HG03039 (cell line): Measurements from ENCODE around the gene ADCY2.

Source experiments
- ATAC-seq: cut with Tn5 transposase; IDR thresholded peaks from one replicate; pipeline ENCODE4 v1.9.1; 2021; ENCODE audit warnings: mild to moderate bottlenecking, moderate library complexity; ENCODE audit not compliant: unreplicated experiment

Gene ADCY2

DNA sequence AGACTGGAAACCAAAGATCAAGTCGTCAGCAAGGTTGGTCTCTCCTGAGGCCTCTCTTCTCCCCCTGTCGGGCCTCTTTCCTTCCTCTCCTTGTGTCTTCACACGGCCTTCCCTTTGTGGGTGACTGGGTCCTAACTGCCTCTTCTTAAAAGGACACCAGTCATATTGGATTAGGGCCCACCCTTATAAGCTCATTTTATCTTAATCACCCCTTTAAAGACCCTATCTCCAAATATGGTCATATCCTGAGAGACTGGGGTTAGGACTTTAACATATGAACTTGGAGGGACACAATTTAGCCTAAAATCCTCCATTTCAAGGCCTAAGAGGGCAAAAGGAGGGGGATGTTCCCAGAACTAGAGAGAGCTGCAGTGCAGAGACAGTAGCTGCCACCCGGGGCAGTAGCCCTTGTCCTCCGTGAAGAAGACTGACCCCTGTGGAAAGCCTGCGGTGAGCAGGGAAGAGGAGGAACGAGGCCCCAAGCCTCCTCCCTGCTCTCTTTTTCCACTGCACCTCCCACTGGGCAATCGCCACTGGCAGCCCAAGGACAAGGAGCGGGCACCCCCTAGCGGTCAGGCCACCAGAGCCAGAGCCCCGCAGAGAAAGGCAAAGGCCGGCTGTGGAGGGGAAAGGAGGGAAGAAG is 420.1 kb downstream of the ADCY2 start:
- ATAC-seq: peak; percentile 86

DNA sequence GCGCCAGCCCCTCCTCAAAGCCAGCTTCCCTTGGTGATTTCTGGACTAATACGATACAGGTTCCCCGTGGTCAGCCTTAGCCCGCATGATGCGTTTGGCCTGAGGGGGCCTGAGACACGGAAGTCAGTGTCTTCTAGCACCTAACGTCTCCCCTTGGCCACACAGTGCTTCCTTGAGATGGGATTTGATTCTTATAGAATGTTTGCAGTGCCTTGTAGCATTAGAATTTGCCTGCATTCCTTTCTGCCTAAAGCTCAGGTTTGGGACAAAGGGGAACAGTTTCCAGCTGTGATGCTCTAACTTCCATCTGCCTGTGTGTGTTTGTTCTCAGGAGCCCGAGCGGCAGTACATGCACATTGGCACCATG is 420.6 kb downstream of the ADCY2 start:
- ATAC-seq: no peak

DNA sequence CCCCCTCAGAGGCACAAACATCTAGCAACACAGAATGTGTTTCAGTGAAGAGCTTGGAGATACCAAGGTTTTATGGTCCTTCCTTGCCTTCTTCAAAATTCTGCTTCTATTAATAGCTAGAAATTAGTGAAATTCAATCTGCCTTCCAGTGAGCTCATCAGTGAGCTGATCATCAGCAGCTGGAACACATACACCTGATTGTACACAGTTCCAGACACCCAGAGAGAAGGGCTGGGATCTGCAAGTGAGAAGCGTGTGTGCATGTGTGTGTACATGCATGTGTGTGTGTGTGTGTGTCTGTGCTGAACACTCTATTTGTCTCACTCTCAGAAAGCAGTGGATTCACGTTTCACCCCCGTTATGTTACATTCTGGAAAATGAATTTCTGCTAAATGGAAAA is 426.5 kb downstream of the ADCY2 start:
- ATAC-seq: no peak

DNA sequence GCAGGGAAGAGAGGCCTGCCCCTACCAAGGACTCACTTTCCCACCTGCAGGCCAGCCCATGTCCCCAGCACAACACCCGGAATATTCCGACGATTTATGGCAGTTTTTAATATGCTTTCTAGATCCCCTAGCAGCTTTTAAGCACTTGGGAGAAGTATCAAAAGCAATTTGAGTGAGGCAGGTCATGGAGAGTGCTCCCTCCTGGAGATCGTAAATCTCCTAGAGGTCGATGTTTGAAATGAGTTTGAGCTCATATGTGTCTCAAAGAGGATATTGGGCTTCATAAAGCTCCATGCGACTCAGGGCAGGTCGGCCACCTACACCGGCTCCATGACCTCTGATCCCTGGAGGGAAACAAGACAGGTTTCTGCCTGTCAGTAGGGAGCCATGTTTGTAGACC is 427.7 kb downstream of the ADCY2 start:
- no peak for ATAC-seq

DNA sequence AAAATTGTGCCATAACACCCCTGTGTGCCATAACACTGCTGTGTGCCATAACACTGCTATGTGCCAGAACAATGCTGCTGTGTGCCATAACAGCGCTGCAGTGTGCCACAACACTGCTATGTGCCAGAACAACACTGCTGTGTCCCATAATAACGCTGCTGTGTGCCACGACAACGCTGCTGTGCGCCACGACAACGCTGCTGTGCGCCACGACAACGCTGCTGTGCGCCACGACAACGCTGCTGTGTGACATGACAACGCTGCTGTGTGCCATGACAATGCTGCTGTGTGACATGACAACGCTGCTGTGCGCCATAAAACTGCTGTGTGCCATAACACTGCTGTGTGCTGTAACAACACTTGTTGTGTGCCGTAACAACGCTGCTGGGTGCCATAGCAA is 429.1 kb downstream of the ADCY2 start:
- no peak for ATAC-seq

DNA sequence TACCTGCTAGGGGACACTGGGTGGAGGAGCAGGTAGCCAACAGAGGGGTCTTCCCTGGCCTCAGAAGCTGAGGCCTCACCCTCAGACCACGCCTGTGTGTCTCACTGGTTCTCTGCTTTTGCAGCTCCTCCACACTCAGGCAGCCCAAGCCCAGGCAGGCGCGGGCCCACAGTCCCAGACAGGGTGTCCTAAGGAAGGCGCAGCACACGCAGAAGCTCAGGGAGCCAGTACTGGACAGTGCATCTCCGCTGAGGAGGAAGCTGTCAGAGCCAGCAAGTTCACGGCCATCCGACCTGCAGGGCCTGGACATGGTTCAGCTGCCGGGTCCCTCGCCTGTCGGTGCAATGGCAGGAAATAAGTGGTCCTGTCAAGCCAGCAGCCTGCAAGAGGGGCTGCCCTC is 429.7 kb downstream of the ADCY2 start:
- no peak for ATAC-seq

DNA sequence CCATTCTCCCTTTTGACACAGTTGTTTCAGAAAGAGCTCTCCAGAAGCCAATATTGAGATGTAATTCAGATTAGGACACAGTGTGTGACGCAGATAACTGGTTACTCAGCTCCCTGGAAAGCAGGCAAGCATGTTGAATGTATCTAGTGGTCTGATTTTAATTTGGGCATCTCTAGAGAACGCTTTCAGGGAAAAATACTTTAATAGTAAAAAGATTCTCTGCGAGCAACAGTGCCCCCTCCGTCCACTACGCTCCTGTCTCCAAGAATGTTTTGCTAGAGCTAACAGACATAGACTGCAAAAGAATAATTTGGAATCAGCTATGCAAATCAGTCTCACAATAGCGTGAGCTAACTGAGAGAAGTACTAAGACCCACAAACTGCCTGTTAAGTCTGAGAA is 431.7 kb downstream of the ADCY2 start:
- no peak for ATAC-seq

DNA sequence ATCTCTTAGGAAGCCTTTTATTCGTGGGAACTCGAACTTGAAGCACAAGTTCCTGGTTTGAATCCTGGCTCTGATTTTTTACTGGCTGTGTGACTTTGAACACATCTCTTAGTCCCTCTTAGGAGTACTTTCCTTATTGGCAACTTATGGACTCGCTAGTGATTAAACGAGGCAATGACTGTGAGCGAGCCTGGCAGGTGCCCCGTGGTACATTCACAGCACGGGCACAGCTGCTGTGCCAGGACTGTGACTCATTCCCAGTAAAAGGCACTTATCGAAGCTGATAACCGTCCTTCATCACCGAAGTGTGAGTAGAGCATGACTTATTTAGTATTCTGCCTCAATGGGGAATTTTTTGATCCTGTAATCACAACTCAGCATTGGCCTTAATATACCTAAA is 432.3 kb downstream of the ADCY2 start:
- ATAC-seq: no peak

DNA sequence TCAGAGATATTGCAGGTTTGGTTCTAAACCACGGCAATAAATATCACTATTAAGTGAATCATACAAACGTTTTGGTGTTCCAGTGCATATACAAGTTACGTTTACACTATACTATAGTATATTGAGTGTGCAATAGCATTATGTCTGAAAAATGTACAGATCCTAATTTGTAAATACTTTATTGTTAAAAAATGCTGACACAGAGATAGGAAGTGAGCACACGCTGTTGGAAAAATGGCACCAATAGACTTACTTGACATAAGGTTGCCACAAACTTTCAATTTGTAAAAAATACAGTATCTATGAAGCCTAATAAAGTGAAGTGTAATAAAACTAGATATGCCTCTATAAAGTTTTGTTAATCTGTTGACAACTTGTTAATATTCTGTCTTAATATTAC is 439.0 kb downstream of the ADCY2 start:
- no peak for ATAC-seq

DNA sequence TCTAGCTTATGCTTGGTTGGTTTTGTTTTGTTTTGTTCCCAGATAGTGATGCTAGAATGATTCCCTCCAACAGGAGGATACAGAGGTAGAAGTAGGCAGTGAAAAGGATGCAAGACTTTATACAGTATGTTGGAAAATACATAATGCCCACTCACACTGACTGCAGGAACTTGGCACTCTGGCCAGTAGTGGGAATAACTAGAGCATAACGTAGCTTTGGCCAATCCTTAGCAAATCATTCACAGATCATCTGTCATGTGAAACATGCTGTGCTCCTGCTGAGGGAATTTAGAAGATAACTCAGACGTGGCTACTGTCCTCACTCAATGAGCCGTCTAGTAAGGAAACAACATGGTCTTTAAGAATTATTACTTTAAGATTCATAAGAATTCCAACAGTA is 441.5 kb downstream of the ADCY2 start:
- ATAC-seq: no peak

DNA sequence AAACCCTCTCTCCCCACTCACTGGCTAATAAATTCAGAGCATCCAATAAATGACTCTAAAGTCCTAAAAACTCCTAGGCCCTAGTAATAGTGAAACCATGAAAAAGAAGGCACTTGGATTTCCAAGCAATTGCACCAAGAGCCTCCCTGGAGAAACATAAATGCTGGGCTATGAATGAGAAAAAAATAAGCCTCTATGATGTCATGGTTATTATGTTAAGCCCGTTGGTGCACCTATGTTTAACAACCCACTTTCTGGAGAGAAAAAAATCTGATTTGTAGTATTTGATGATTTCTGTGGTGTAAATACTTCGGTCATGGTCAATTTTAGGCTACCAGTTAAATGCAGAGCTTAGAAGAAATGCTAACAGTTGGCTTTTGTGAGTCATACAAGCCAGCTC is 446.6 kb downstream of the ADCY2 start:
- ATAC-seq: no peak

DNA sequence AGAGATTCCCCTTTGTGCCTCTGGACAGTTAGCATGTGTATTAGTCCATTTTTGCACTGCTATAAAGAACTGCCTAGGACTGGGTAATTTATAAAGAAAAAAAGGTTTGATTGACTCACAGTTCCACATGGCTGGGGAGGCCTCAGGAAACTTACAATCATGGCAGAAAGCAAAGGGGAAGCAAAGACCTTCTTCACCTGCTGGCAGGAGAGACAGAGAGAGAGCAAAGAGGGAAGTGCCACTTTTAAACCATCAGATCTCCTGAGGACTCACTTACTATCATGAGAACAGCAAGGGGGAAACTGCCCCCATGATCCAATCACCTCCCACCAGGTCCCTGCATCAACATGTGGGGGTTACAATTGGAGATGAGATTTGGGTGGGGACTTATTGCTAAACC is 449.0 kb downstream of the ADCY2 start:
- no peak for ATAC-seq

DNA sequence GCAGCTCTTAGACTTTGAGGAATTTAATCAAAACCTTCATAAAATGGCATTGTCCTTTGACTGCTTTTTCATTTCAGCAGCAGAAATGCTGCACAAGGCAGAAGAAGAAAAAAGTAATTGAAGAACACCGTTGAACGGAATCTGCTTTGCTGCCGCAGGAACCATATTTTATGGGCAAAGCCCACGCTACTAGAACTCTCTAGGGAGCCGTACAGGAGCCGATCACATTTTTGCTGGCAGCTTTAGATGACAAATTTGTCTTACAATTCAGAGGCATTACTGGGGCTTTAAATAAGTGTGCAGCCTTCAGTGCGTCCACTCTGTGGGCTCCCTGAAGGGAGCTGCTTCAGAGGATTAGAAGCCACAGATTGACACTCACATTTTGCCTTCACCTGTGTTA is 449.6 kb downstream of the ADCY2 start:
- no peak for ATAC-seq

DNA sequence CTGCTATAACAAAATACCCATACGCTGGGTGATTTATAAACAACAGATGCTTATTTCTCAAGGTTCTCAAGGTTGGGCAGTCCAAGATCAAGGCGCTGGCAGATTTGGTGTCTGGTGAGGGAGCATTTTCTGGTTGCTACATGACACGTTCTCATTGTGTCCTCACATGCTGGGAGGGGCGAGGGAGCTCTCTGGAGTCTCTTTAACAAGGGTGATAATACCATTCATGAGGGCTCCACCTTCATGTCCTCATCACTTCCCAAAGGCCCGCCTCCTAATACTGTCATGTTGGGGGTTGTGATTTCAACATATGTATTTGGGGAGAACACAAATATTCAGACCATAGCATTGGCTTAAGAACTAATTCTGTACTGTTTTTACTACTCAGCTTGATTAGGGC is 450.4 kb downstream of the ADCY2 start:
- no peak for ATAC-seq

DNA sequence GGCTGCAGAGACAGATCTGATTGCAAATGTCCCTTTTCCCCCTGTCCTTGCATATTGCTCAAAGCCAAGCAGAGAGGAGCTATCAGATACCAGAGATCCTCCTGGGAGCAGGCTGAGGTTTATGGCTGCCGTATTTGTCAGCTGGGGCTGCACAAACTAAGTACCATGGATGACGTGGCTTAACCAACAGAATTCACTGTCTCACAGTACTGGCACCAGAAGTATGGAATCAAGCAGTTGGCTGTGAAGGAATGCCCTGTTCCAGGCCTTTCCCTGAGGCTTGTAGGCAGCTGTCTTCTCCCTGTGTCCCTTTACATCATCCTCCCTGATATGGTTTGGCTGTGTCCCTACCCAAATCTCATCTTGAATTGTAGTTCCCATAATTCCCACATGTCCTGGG is 452.4 kb downstream of the ADCY2 start:
- no peak for ATAC-seq

DNA sequence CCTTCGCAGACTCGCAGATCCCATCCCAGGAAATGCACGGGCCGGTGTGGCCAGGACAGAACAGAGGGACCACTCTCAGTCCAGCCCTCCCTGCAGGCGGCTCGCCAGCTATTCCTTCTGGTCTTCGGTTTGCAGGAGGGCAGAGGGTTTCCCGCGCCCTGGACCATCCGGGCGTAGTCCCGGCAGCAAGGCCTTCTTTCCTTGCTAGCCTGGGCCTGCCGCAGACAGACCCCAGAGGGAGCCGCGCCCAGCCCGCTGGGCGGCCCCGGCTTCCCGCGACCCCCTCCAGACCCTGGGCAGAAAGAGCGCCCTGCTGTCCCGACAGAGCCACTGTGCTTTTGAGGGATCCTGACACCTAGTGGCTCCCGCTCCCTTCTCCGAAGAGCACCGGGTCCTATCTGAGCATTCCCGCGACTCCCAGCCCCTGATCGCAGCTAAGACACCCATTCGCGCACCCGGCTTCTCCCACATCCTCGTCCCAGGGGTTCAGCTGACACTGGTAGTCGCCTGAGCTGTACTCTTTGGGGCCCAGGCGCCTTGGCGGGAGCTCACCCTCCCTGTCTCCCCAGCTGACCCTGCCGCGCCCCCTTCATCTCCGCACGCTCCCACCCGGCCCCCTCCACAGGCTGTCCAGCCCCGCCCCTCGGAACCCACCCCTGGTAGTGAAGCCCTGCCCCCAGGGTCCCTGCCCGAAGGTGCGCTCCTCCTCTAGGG is 453.9 kb downstream of the ADCY2 start:
- ATAC-seq: no peak

DNA sequence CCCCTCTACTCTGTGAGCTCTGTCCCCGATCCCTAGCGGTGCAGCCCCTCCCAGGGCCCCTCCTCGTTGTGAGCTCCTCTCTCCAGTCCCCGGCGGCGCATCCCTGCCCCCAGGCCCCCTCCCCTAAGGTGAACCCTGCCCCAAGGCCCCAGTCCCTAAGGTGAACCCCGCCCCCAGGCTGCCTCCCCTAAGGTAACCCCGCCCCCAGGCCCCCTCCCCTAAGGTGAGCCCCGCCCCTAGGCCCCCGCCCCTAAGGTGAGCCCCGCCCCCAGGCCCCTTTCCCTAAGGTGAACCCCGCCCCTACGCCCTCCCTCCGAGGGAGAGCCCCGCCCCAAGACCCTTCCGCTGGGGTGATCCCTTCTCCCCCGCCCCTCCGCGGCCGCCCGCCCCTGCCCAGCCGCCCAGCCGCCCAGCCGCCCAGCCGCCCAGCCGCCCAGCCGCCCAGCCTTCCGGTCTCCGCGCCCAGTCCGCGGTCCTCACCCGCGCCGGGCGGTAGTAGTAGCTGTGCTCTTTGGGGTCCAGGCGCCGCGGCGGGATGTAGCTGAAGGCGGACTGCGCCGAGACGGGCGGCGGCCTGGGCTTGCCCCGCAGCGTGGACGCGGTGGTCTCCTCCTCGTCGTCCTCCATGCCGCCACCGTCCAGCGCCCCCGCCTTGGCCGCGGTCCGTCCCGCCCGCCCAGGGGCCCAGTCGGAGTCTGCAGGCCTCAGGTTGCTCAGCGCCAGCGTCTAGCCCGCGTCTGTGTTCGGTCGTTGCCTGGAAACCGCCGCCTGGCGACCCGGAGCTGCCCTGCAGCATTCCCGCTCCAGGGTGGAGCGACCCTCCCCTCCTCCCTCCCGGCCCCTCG is 454.7 kb downstream of the ADCY2 start, which contains the start of gene CFAP90:
TSS of gene CFAP90 (minus strand) at position 739 of the 845 bp plus-strand sequence. CDS start at position 627, 112 bp downstream.
- ATAC-seq: no peak

DNA sequence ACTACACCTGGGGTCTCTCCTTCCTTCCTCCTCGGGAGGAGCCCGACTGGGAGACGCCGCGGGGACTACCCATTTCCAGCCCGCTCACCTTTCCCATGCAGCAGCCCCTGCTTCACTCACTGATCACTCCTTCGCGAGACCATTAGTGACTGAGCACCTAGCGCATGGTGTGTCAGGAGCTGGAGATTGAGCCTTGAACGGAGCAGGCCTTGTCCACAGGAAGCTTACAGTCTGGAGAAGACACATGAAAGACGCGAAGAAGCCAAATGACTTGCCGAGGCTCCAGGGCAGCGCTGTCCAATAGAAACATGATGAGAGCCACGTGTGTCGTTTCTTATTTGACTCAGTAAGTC is 455.3 kb downstream of the ADCY2 start:
- no peak for ATAC-seq

DNA sequence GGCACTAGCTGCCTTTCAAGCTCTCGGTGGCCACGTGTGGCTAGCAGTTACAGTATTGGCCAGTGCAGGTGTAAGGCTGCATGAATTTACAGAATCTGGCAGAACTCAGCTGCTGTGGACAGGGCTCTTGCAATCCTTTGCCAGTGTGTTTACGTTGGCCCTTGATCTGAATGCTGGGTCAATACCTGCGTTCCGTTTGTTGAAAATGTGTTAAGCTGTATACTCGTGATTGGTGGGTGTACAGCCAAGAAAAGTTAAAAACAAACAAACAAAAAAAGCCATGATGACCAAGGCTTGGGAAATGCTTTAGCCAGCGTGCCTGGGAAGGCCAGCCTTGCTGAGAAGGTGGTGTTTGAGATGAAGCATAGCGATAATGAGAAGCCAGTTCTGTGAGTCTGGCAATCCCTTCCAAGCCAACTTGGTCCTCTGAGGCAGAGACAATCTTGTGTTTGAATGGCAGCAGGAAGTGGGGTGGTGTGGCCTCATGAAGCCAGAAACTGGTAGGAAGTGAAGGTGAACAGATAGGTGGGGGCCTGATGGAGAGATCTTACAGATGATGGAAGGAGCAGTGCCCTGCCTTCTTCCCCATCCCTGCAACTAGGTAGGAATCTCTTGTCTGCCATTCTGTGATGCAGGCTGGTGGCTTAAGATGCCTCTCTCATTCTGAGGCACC is 455.8 kb downstream of the ADCY2 start:
- ATAC-seq: no peak

DNA sequence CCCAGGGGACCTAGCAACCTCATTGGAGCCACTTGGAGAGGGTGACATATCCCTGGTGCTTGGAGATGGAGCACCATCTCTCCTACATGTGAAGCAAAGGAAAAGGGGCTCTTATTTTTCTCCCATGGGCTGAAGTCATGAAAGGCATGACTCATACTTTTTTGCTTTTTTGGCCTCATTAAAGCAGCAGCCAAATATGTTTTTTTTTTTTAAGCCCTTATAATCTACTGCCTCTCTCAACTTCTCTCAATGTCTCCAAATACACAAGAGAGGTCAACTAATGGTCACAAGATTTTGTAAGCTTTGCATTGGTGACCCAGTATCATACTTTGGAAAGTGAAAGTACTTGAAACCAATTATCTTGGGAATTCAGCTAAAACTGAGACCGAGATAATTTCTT is 456.6 kb downstream of the ADCY2 start:
- ATAC-seq: no peak

DNA sequence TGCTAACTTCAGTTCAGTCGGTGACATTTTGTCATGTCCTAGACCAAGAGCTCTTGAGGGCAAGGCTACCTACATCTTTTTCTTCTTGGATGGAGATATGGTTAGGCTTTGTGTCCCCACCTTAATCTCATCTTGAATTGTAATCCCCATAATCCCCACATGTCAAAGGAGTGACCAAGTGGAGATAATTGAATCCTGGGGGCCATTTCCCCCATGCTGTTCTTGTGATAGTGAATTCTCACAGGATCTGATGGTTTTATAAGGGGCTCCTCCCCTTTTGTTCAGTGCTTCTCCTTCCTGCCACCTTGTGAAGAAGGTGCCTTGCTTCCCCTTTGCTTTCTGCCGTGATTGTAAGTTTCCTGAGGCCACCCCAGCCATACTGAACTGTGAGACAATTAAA is 457.1 kb downstream of the ADCY2 start:
- ATAC-seq: no peak

DNA sequence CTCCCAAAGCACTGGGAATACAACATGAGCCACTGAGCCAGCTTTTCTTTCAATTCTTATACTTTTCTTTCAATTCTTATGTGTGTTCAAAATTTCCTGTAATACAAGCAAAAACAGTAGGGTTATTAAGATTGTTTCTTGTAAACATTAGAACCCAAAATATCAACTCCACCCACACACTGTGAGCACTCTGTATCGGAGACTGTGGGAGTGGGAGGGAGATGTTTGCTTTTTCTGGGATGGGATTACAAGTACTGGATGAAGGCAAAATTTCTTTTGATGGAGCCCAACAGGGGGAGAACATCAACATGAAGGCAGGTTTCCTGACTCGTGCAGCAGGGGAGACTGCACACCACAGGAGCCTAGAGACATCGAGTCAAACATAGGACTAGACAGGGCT is 459.7 kb downstream of the ADCY2 start:
- ATAC-seq: no peak
